ENCODE measurements around the gene CXXC5. TPM values are rescaled to one million over a fixed set of nuclear protein-coding genes. Genes with fewer than 3 reads are reported as not detected.

CXXC5 gene
- total RNA-seq, 1 donor from 2014 or later, result 41.9 TPM

DNA sequence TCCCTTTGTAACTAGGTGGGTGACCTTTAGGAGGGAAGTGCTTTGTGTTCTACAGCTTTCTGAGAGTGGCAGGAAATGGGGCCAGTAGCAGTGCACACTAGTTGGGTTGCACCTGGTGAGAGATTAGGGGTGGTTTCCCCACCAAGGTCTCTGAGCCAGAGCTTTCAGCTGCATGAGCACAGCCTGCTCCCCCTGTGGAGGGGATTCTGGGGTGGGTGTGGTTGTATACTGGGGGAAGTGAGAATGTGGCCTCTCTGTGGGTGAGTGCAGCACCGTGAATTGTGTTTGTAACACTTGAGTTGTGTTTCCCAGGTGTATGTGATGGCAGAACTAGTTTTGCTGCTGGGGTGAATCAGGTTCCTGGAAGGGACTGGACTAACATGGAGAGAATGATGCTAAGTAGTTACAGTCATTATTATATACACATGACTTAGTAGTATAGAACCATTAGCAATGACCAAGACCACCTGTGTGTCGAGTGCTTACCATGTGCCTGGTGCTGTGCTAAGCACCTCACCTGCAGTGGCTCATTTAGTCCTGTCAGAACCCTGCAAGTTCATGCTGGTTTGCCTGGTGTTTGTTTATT, 11.8 kb upstream of the CXXC5 start:
- Histone ChIP-seq H3K4me1 (peaks cover 10 to 33% of the 10 kb centered on the region in 2 donors), H3K27me3 (no peaks in the 10 kb centered on the region), H3K27ac (peak overlapping the region; percentile 49 to 54), H3K9me3 (no peaks in the 10 kb centered on the region), H3K4me3 (peak overlapping the region in 1 of 2 donors; percentile 70), H3K36me3 (peaks cover 0 to 7% of the 10 kb centered on the region in 2 donors)
- intact Hi-C loops (cut with DNase I), result loop anchor here (2.0 to 5.0 kb wide), 2 partner anchors 75 to 211 kb away; no protein-coding TSS in a partner anchor
- TF ChIP-seq, protein P1, sequence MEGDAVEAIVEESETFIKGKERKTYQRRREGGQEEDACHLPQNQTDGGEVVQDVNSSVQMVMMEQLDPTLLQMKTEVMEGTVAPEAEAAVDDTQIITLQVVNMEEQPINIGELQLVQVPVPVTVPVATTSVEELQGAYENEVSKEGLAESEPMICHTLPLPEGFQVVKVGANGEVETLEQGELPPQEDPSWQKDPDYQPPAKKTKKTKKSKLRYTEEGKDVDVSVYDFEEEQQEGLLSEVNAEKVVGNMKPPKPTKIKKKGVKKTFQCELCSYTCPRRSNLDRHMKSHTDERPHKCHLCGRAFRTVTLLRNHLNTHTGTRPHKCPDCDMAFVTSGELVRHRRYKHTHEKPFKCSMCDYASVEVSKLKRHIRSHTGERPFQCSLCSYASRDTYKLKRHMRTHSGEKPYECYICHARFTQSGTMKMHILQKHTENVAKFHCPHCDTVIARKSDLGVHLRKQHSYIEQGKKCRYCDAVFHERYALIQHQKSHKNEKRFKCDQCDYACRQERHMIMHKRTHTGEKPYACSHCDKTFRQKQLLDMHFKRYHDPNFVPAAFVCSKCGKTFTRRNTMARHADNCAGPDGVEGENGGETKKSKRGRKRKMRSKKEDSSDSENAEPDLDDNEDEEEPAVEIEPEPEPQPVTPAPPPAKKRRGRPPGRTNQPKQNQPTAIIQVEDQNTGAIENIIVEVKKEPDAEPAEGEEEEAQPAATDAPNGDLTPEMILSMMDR (IDR thresholded peaks at IDR 0.05), result no peak
- no peak for DNase-seq (ENCODE audit: low spot score in 2 of 2)

DNA sequence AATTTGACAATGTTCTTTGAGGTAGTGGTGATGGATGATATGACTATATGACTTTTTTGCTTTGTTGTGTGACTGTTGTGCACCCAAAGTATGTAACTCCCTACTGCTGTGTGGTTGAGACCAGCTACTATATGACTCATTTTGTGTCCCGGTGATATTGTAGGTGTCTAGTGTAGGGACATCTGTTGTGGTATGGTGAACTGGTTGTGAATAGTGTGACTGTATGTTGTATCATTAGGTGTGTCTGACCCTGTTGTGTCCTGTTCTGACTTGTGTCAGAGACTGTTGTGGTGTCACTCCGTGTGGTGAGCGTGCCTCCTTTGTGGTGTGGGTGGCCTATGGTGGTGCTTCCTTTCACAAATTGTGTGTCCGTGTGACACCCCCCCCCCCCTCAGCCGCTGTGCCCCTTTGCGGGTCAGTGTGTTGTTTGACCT, 11.2 kb upstream of the CXXC5 start:
- peaks cover 10 to 33% of the 10 kb centered on the region in 2 donors for H3K4me1 ChIP-seq
- TF ChIP-seq, protein P1 (IDR thresholded peaks at IDR 0.05), result no peak
- H3K27me3 ChIP-seq, result no peaks in the 10 kb centered on the region
- peaks cover 0 to 7% of the 10 kb centered on the region in 2 donors for H3K36me3 ChIP-seq
- H3K4me3 ChIP-seq, result peak overlapping the region; percentile 56 to 70
- no peaks in the 10 kb centered on the region for H3K9me3 ChIP-seq
- H3K27ac ChIP-seq, result peak overlapping the region; percentile 83 to 91
- intact Hi-C loops (cut with DNase I), result loop anchor here (1.0 to 5.0 kb wide), 3 partner anchors 74 to 210 kb away; no protein-coding TSS in a partner anchor
- DNase-seq (ENCODE audit: low spot score in 2 of 2), result no peak

DNA sequence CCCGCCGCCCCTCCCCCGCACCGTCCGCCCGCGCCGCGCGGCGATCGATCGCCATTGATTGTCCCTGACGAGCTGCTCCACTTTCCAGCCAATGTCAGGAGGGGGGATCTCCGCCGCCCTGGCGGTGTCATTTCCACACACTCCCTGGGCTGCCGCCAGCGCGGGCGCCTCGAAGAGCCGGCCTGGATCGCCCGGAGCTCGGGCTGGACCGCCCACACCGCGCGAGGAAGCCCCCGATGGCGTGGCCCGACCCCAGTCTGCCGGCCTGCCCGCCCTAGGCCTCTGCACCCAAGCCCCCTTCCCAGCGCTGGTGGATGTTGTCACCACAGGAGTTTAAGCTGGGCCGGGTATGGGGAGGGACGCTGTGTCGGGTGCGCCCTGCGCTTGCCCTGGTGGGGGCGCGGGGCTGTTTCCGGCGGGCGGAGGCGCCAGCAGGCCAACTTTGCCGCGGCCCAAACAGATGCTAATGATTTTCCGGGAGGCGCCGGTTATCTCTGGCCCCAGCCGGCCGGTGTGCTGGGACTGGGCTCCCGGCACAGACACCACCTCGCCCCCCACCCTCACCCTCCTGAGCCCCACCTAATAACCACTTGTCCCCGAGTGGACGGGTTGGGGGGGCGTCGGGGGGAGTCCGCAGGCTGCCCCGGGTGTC, 10.6 kb upstream of the CXXC5 start:
- Histone ChIP-seq H3K27ac (peak overlapping the region; percentile 83 to 91), H3K36me3 (peaks cover 0 to 4% of the 10 kb centered on the region in 2 donors), H3K9me3 (no peaks in the 10 kb centered on the region), H3K4me3 (peak overlapping the region; percentile 56 to 70), H3K4me1 (peaks cover 10 to 33% of the 10 kb centered on the region in 2 donors), H3K27me3 (no peaks in the 10 kb centered on the region)
- TF ChIP-seq, protein P1 (IDR thresholded peaks at IDR 0.05), result peak; percentile 35 to 48 (median 40)
- DNase-seq (ENCODE audit: low spot score in 2 of 2), result peak in 1 of 2 donors; percentile 91
- intact Hi-C loops (cut with DNase I), result loop anchor here (1.0 to 5.0 kb wide), 4 partner anchors 11 to 210 kb away; partner anchors contain the start of gene CXXC5

DNA sequence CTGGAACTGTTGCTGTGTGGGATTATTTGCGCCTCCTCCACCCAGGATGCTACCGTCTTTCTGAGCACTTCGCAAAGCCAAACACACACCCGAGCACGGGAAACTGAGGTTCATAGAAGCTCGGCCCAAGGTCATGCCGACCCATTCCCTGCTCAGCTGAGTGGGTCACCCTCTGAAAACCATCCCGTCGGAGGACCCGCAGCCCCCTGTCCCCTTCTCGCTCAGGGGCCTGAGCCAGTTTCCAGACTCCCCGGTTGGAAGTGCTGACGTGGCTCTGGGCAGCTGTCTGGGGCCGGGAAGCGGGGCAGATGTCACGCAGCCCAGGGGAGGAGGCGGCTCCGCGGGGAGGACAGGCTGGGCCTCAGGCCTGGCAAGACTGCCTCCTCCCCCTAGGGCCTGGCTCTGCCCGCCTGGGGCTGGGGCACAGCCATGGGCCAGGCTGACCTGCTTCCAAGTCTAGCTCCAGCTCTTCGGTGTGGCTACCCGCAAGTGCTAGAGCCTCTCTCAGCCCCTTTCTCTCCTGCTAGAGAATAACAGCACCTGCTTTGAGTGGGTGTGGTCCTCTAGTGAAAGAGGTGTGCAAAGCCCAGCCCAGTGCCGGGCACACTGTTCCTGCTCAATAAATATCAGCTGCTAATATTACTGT, 9.9 kb upstream of the CXXC5 start:
- peak in 1 of 2 donors; percentile 91 for DNase-seq (ENCODE audit: low spot score in 2 of 2)
- peak overlapping the region; percentile 83 to 91 for H3K27ac ChIP-seq
- H3K36me3 ChIP-seq, result no peaks in the 10 kb centered on the region
- no peaks in the 10 kb centered on the region for H3K27me3 ChIP-seq
- H3K4me1 ChIP-seq, result peaks cover 10 to 33% of the 10 kb centered on the region in 2 donors
- peak overlapping the region; percentile 56 to 70 for H3K4me3 ChIP-seq
- TF ChIP-seq, protein P1 (IDR thresholded peaks at IDR 0.05), result no peak
- H3K9me3 ChIP-seq, result no peaks in the 10 kb centered on the region
- intact Hi-C loops (cut with DNase I), result loop anchor here (1.0 to 5.0 kb wide), 2 partner anchors 10 to 209 kb away; partner anchors contain the start of gene CXXC5

DNA sequence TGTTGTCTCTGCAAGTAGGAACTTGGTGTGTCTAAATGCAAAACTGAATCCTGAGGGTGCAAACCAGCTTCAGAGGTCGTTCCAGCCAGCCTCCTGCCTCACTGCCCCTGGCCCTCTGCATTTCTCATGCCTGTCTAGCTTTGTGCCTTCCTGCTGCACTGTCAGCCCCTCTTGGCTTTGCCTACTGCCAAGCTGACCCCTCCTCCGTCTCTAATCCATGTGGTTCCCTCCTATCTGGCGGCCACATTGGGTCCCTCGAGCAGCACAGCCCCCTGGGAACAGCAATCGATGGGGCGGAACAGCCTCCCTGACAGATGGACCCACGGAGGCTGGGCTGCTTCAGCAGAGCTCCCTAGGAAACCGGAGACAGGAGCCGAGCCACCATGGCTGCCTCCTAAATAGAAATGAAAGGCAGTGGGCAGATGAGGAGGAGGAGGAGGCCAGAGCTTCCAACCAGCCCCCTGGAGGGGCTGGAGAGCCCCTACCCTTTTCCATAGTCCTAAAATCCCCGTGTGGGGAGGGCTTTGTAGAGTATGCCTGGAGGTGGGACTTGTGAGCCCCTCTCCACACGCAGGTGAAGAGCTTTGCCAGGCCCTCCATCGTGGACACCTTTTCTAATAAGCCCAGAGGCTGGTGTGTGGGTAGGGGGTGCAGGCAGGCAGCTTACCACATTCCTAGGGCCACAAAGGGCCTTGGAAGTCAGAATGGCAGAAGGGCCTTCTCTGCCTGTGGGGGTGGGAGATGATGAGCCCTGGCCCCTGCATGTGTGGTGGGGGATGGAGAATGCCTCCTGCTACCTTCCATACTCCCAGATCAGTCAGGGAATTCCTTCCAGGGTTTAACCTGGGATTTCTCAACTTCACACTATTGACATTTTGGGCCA, 9.2 kb upstream of the CXXC5 start:
- Histone ChIP-seq H3K36me3 (no peaks in the 10 kb centered on the region), H3K27me3 (no peaks in the 10 kb centered on the region), H3K4me3 (peak overlapping the region in 1 of 2 donors; percentile 70), H3K9me3 (no peaks in the 10 kb centered on the region), H3K4me1 (peaks cover 10 to 31% of the 10 kb centered on the region in 2 donors), H3K27ac (peak overlapping the region; percentile 83 to 91)
- intact Hi-C loops (cut with DNase I), result loop anchor here (1.0 to 5.0 kb wide), 2 partner anchors 9 to 208 kb away; partner anchors contain the start of gene CXXC5
- DNase-seq (ENCODE audit: low spot score in 2 of 2), result no peak
- TF ChIP-seq, protein P1 (IDR thresholded peaks at IDR 0.05), result no peak

Measured in ascending aorta (tissue), 2 donors.